Liver (tissue), 9 donors: ENCODE measurements around the gene CHEK1. TPM values are rescaled to one million over a fixed set of nuclear protein-coding genes. Genes with fewer than 3 reads are reported as not detected.

ENCODE experiments used
- DNase-seq: peaks from one replicate; pipeline ENCODE4 v3.0.0-alpha.2; 2017; ENCODE audit warnings: low spot score
- H3K27ac ChIP-seq, 2 donors: one replicate each; pipeline ENCODE4 v1.7.0; 2013; ENCODE audit warnings: inconsistent platforms in 2 of 2, low read length in 2 of 2, control low read depth in 1 of 2, low read depth in 1 of 2, mild to moderate bottlenecking in 1 of 2
- H3K27me3 ChIP-seq, 4 donors: one replicate each; pipeline versions ENCODE4 v1.6.1 to v1.7.0; 2013; ENCODE audit warnings: low read length in 3 of 4, inconsistent platforms in 1 of 4, mild to moderate bottlenecking in 1 of 4, moderate library complexity in 1 of 4; ENCODE audit not compliant: control insufficient read depth in 4 of 4, insufficient read depth in 4 of 4
- H3K36me3 ChIP-seq, 4 donors: one replicate each; pipeline versions ENCODE4 v1.6.1 to v1.7.0; 2013; ENCODE audit warnings: low read length in 3 of 4, mild to moderate bottlenecking in 3 of 4, low read depth in 1 of 4, moderate library complexity in 1 of 4; ENCODE audit not compliant: control insufficient read depth in 4 of 4, insufficient read depth in 3 of 4
- H3K4me1 ChIP-seq, 4 donors: one replicate each; pipeline versions ENCODE4 v1.6.1 to v1.7.0; 2013; ENCODE audit warnings: low read length in 3 of 4, mild to moderate bottlenecking in 3 of 4, moderate library complexity in 1 of 4; ENCODE audit not compliant: control insufficient read depth in 4 of 4, insufficient read depth in 4 of 4
- H3K4me3 ChIP-seq, 3 donors: one replicate each; pipeline versions ENCODE4 v1.6.1 to v1.7.0; 2013; ENCODE audit warnings: low read length in 3 of 3, control low read depth in 1 of 3, low read depth in 1 of 3, mild to moderate bottlenecking in 1 of 3
- H3K9ac ChIP-seq, 2 donors: one replicate each; pipeline ENCODE4 v1.7.0; 2013; ENCODE audit warnings: low read length in 2 of 2, mild to moderate bottlenecking in 2 of 2, moderate library complexity in 2 of 2, control low read depth in 1 of 2, low read depth in 1 of 2
- H3K9me3 ChIP-seq, 4 donors: one replicate each; pipeline versions ENCODE4 v1.6.1 to v1.7.0; 2013; ENCODE audit warnings: low read length in 3 of 4; ENCODE audit not compliant: control insufficient read depth in 4 of 4
- ATF3 ChIP-seq: IDR thresholded peaks from 2 replicates; pipeline ENCODE4 v1.6.1; 2016; ENCODE audit warnings: antibody characterized with exemption
- EGR1 ChIP-seq, 2 donors: IDR thresholded peaks; 2 replicates each; pipeline ENCODE4 v1.6.1; 2016 to 2018; ENCODE audit warnings: antibody characterized with exemption in 2 of 2, low read depth in 2 of 2
- FOXA1 ChIP-seq: IDR thresholded peaks from 2 replicates; pipeline ENCODE4 v1.6.1; 2016; ENCODE audit warnings: antibody characterized with exemption
- FOXA2 ChIP-seq: IDR thresholded peaks from 2 replicates; pipeline ENCODE4 v1.6.1; 2016; ENCODE audit warnings: antibody characterized with exemption
- GABPA ChIP-seq, 2 donors: IDR thresholded peaks in 1 of 2; conservative IDR thresholded peaks in 1 of 2; 2 replicates each; pipeline ENCODE4 v1.6.1; 2016; ENCODE audit warnings: antibody characterized with exemption in 2 of 2, mild to moderate bottlenecking in 1 of 2, moderate library complexity in 1 of 2
- HNF4A ChIP-seq, 2 donors: conservative IDR thresholded peaks; 2 replicates each; pipeline ENCODE4 v1.6.1; 2016; ENCODE audit warnings: antibody characterized with exemption in 2 of 2, mild to moderate bottlenecking in 2 of 2
- HNF4G ChIP-seq: IDR thresholded peaks from 2 replicates; pipeline ENCODE4 v1.6.1; 2016; ENCODE audit warnings: antibody characterized with exemption
- JUND ChIP-seq, 2 donors: IDR thresholded peaks; 2 replicates each; pipeline ENCODE4 v1.6.1; 2016; ENCODE audit warnings: antibody characterized with exemption in 2 of 2
- NR2F2 ChIP-seq: IDR thresholded peaks from 2 replicates; pipeline ENCODE4 v1.6.1; 2016; ENCODE audit warnings: antibody characterized with exemption
- RAD21 ChIP-seq, 2 donors: IDR thresholded peaks; 2 replicates each; pipeline ENCODE4 v1.6.1; 2016; ENCODE audit warnings: antibody characterized with exemption in 2 of 2, mild to moderate bottlenecking in 2 of 2
- REST ChIP-seq: IDR thresholded peaks from 2 replicates; pipeline ENCODE4 v1.6.1; 2016; ENCODE audit warnings: antibody characterized with exemption, mild to moderate bottlenecking
- RXRA ChIP-seq, 2 donors: IDR thresholded peaks; 2 replicates each; pipeline ENCODE4 v1.6.1; 2017 to 2018; ENCODE audit warnings: antibody characterized with exemption in 2 of 2, mild to moderate bottlenecking in 1 of 2
- SP1 ChIP-seq: IDR thresholded peaks from 2 replicates; pipeline ENCODE4 v1.6.1; 2018; ENCODE audit warnings: antibody characterized with exemption, mild to moderate bottlenecking
- TAF1 ChIP-seq: conservative IDR thresholded peaks from 2 replicates; pipeline ENCODE4 v1.6.1; 2016; ENCODE audit warnings: antibody characterized with exemption, mild to moderate bottlenecking
- YY1 ChIP-seq: IDR thresholded peaks from 2 replicates; pipeline ENCODE4 v1.6.1; 2016; ENCODE audit warnings: antibody characterized with exemption, mild to moderate bottlenecking
- WGBS: extraction: QIAGEN DNeasy Blood & Tissue Kit; methylation state at CpG from one replicate; pipeline ENCODE4 v1.1.7; 2013; 5-methylcytosine and 5-hydroxymethylcytosine counted together
- polyA plus RNA-seq, 2 donors: library from polyadenylated mRNA; stranded (reverse) in 1 of 2; unstranded in 1 of 2; fragments of 200-250 nt in 1 of 2; fragments of >200 nt in 1 of 2; fragmentation: Nextera tagmentation in 1 of 2; extraction: Ambion mirVana in 1 of 2; gene quantifications; one replicate each; pipeline versions ENCODE4 v1.2.1 to v1.2.3, GENCODE V29; 2013 to 2015
- total RNA-seq, 2 donors: library from RNA; depleted of rRNA; stranded (reverse); fragments of >200 nt; gene quantifications; one replicate each; pipeline ENCODE4 v1.2.3, GENCODE V29; 2014
- TF ChIP-seq, protein P1 (sequence below): IDR thresholded peaks from 2 replicates; pipeline ENCODE4 v1.6.1; 2016; ENCODE audit warnings: antibody characterized with exemption
- TF ChIP-seq, protein P2 (sequence below): fragments of 150-350 bp; IDR thresholded peaks from 2 replicates; pipeline ENCODE4 v1.5.1; 2017; ENCODE audit warnings: improper control_type of control experiment, low read depth, low read length; ENCODE audit not compliant: missing input control
- TF ChIP-seq, protein P3 (sequence below): IDR thresholded peaks from 2 replicates; pipeline ENCODE4 v1.6.1; 2016; ENCODE audit warnings: antibody characterized with exemption
- donor health status: healthy.
- donor health status: healthy.
- donor health status: healthy.
- donor health status: healthy.
- donor health status: healthy.

Gene CHEK1
- total and polyA plus RNA-seq, 4 donors = 0.59 to 21.7 (median 0.85) TPM

DNA sequence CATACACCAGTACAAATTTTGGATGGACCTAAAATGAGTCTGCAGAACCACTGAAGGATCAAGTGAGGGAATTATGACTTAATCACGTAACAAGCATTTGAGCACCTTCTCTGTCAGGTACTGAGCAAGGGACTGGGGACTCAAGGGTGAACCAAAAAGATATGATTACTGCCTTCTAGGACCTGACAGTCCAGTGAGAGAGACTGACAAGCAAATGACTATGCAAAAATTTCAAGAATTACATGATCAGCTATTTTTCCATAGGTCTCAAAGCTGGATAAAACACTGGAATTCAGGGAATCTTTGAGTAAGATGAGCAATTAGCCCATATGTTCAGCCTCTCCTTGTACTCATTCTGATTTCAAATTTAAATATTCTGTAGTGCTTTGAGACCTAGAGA, 37.5 kb upstream of the CHEK1 start:
- no peaks in the 10 kb centered on the region for H3K27me3 ChIP-seq
- H3K4me1 ChIP-seq = peaks cover 0 to 6% (median 2%) of the 10 kb centered on the region in 4 donors
- H3K9ac ChIP-seq = no peak overlapping the region
- H3K36me3 ChIP-seq = peaks cover 14 to 24% (median 21%) of the 10 kb centered on the region in 4 donors
- no peak overlapping the region for H3K4me3 ChIP-seq
- H3K27ac ChIP-seq = no peak overlapping the region
- TF ChIP-seq ATF3 (no peak), HNF4A (conservative IDR thresholded peaks at IDR 0.05) (no peak), GABPA (IDR thresholded peaks at IDR 0.05 in 1 of 2, conservative IDR thresholded peaks at IDR 0.05 in 1 of 2) (no peak), YY1 (no peak), RAD21 (IDR thresholded peaks at IDR 0.05) (no peak), JUND (IDR thresholded peaks at IDR 0.05) (no peak), SP1 (no peak), NR2F2 (no peak), FOXA1 (no peak), HNF4G (no peak), EGR1 (IDR thresholded peaks at IDR 0.05; ENCODE audit: low read depth in 2 of 2) (no peak), FOXA2 (no peak), REST (no peak), RXRA (IDR thresholded peaks at IDR 0.05) (no peak), TAF1 (no peak)
- TF ChIP-seq, protein P1, sequence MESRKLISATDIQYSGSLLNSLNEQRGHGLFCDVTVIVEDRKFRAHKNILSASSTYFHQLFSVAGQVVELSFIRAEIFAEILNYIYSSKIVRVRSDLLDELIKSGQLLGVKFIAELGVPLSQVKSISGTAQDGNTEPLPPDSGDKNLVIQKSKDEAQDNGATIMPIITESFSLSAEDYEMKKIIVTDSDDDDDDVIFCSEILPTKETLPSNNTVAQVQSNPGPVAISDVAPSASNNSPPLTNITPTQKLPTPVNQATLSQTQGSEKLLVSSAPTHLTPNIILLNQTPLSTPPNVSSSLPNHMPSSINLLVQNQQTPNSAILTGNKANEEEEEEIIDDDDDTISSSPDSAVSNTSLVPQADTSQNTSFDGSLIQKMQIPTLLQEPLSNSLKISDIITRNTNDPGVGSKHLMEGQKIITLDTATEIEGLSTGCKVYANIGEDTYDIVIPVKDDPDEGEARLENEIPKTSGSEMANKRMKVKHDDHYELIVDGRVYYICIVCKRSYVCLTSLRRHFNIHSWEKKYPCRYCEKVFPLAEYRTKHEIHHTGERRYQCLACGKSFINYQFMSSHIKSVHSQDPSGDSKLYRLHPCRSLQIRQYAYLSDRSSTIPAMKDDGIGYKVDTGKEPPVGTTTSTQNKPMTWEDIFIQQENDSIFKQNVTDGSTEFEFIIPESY = no peak
- TF ChIP-seq, protein P2, sequence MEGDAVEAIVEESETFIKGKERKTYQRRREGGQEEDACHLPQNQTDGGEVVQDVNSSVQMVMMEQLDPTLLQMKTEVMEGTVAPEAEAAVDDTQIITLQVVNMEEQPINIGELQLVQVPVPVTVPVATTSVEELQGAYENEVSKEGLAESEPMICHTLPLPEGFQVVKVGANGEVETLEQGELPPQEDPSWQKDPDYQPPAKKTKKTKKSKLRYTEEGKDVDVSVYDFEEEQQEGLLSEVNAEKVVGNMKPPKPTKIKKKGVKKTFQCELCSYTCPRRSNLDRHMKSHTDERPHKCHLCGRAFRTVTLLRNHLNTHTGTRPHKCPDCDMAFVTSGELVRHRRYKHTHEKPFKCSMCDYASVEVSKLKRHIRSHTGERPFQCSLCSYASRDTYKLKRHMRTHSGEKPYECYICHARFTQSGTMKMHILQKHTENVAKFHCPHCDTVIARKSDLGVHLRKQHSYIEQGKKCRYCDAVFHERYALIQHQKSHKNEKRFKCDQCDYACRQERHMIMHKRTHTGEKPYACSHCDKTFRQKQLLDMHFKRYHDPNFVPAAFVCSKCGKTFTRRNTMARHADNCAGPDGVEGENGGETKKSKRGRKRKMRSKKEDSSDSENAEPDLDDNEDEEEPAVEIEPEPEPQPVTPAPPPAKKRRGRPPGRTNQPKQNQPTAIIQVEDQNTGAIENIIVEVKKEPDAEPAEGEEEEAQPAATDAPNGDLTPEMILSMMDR = no peak
- TF ChIP-seq, protein P3, sequence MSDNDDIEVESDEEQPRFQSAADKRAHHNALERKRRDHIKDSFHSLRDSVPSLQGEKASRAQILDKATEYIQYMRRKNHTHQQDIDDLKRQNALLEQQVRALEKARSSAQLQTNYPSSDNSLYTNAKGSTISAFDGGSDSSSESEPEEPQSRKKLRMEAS = no peak
- DNase-seq = no peak
- H3K9me3 ChIP-seq = no peaks in the 10 kb centered on the region
- 99% methylated on average over 1 of the region's 1 CpG for WGBS
